ENCODE results near the gene BIRC5.

Gene BIRC5

GRCh38 chr17:78223061-78223460 is 9.0 kb downstream of the BIRC5 start:
- Histone ChIP-seq H3K9ac (ENCODE audit: low read length) (no peak overlapping the region), H3K27ac (ENCODE audit: low read depth, low read length) (no peak overlapping the region), H3K27me3 (ENCODE audit: control insufficient read depth, insufficient read depth, low read length) (no peaks in the 10 kb centered on the region), H3K4me3 (ENCODE audit: low read length) (no peak overlapping the region), H3K36me3 (ENCODE audit: control insufficient read depth, insufficient read depth, low read length) (no peaks in the 10 kb centered on the region), H3K4me1 (ENCODE audit: control insufficient read depth, insufficient read depth, low read length) (no peaks in the 10 kb centered on the region)

DNA sequence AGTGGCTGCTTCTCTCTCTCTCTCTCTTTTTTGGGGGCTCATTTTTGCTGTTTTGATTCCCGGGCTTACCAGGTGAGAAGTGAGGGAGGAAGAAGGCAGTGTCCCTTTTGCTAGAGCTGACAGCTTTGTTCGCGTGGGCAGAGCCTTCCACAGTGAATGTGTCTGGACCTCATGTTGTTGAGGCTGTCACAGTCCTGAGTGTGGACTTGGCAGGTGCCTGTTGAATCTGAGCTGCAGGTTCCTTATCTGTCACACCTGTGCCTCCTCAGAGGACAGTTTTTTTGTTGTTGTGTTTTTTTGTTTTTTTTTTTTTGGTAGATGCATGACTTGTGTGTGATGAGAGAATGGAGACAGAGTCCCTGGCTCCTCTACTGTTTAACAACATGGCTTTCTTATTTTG is 9.7 kb downstream of the BIRC5 start:
- no peaks in the 10 kb centered on the region for H3K4me1 ChIP-seq (ENCODE audit: control insufficient read depth, insufficient read depth, low read length)
- no peak overlapping the region for H3K4me3 ChIP-seq (ENCODE audit: low read length)
- no peak overlapping the region for H3K27ac ChIP-seq (ENCODE audit: low read depth, low read length)
- H3K36me3 ChIP-seq (ENCODE audit: control insufficient read depth, insufficient read depth, low read length) = no peaks in the 10 kb centered on the region
- H3K27me3 ChIP-seq (ENCODE audit: control insufficient read depth, insufficient read depth, low read length) = no peaks in the 10 kb centered on the region
- H3K9ac ChIP-seq (ENCODE audit: low read length) = no peak overlapping the region

DNA sequence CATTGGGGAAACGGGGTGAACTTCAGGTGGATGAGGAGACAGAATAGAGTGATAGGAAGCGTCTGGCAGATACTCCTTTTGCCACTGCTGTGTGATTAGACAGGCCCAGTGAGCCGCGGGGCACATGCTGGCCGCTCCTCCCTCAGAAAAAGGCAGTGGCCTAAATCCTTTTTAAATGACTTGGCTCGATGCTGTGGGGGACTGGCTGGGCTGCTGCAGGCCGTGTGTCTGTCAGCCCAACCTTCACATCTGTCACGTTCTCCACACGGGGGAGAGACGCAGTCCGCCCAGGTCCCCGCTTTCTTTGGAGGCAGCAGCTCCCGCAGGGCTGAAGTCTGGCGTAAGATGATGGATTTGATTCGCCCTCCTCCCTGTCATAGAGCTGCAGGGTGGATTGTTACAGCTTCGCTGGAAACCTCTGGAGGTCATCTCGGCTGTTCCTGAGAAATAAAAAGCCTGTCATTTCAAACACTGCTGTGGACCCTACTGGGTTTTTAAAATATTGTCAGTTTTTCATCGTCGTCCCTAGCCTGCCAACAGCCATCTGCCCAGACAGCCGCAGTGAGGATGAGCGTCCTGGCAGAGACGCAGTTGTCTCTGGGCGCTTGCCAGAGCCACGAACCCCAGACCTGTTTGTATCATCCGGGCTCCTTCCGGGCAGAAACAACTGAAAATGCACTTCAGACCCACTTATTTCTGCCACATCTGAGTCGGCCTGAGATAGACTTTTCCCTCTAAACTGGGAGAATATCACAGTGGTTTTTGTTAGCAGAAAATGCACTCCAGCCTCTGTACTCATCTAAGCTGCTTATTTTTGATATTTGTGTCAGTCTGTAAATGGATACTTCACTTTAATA is 10.4 kb downstream of the BIRC5 start:
- no peaks in the 10 kb centered on the region for H3K27me3 ChIP-seq (ENCODE audit: control insufficient read depth, insufficient read depth, low read length)
- no peaks in the 10 kb centered on the region for H3K4me1 ChIP-seq (ENCODE audit: control insufficient read depth, insufficient read depth, low read length)
- no peak overlapping the region for H3K9ac ChIP-seq (ENCODE audit: low read length)
- H3K36me3 ChIP-seq (ENCODE audit: control insufficient read depth, insufficient read depth, low read length) = no peaks in the 10 kb centered on the region
- no peak overlapping the region for H3K4me3 ChIP-seq (ENCODE audit: low read length)
- no peak overlapping the region for H3K27ac ChIP-seq (ENCODE audit: low read depth, low read length)

GRCh38 chr17:78225088-78225865 is 11.2 kb downstream of the BIRC5 start:
- no peaks in the 10 kb centered on the region for H3K36me3 ChIP-seq (ENCODE audit: control insufficient read depth, insufficient read depth, low read length)
- H3K27ac ChIP-seq (ENCODE audit: low read depth, low read length) = no peak overlapping the region
- no peak overlapping the region for H3K9ac ChIP-seq (ENCODE audit: low read length)
- peaks cover under 1% of the 10 kb centered on the region for H3K27me3 ChIP-seq (ENCODE audit: control insufficient read depth, insufficient read depth, low read length)
- no peaks in the 10 kb centered on the region for H3K4me1 ChIP-seq (ENCODE audit: control insufficient read depth, insufficient read depth, low read length)
- H3K4me3 ChIP-seq (ENCODE audit: low read length) = no peak overlapping the region

- Histone ChIP-seq H3K27me3 (ENCODE audit: control insufficient read depth, insufficient read depth, low read length) (peaks cover 10% of the 10 kb centered on the region), H3K9ac (ENCODE audit: low read length) (no peak overlapping the region), H3K4me3 (ENCODE audit: low read length) (no peak overlapping the region), H3K27ac (ENCODE audit: low read depth, low read length) (no peak overlapping the region), H3K4me1 (ENCODE audit: control insufficient read depth, insufficient read depth, low read length) (no peaks in the 10 kb centered on the region), H3K36me3 (ENCODE audit: control insufficient read depth, insufficient read depth, low read length) (no peaks in the 10 kb centered on the region)
Measured at GRCh38 chr17:78226055-78226758, 12.2 kb downstream of the BIRC5 start.

DNA sequence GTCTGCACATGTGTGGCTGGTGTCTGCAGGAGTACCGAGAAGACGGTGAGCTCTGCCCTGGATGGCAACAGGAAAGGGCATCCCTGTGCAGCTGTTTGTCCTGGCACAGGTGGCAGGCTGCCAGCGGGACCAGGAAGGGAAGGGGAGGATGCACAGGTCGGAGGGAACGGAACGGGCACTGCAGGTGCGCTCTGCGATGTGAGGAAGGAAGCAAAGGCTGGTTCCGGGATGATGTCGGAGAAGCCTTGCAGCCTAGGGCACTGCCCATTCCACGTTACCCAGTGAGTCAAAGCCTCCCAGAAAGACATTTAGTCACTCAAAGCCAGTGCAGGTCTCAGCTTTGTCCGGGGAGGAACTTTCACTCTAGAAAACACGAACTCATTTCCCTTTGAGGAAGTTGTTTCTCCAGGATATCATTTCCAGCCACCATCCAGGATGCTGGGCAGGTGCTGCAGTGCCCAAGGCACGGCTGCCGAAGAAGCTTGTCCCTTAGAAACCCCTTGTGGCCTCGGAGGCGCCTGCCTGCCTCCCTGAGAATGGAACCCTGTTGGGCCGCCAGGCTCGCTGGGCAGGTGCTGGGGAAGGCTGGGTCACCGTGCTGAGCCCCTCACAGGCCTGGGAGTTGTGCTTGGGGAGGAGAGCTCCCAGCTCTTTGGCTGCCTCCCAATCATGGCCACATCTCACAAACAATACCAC is 12.9 kb downstream of the BIRC5 start:
- Histone ChIP-seq H3K9ac (ENCODE audit: low read length) (no peak overlapping the region), H3K27ac (ENCODE audit: low read depth, low read length) (no peak overlapping the region)

DNA sequence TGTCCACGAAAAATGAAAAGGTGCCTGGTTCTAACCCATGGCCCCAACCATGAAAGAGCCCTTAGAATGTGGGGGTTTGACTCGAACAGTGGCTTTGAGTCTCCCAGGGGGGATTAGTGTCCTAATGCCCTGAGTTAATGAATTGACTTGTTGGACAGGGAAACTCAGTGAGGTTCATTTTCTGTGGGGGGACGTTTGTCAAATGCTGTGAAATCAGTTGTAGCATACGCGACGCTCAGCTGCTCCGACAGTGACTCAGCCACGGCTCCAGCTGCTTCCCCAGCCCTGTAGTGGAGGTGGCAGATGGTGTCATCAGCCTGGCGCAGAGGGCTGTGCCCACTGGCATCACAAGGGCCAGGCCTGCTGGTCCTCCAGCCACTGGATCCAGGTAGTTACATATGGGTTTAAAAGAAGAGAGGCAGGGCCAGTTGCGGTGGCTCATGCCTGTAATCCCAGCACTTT is 13.4 kb downstream of the BIRC5 start:
- H3K36me3 ChIP-seq (ENCODE audit: control insufficient read depth, insufficient read depth, low read length) = no peaks in the 10 kb centered on the region
- H3K27ac ChIP-seq (ENCODE audit: low read depth, low read length) = no peak overlapping the region
- peaks cover 21% of the 10 kb centered on the region for H3K27me3 ChIP-seq (ENCODE audit: control insufficient read depth, insufficient read depth, low read length)
- no peak overlapping the region for H3K9ac ChIP-seq (ENCODE audit: low read length)
- no peaks in the 10 kb centered on the region for H3K4me1 ChIP-seq (ENCODE audit: control insufficient read depth, insufficient read depth, low read length)
- H3K4me3 ChIP-seq (ENCODE audit: low read length) = no peak overlapping the region

More for the DNA sequence above, 12.9 kb downstream of the BIRC5 start:
- Histone ChIP-seq H3K27me3 (ENCODE audit: control insufficient read depth, insufficient read depth, low read length) (peaks cover 15% of the 10 kb centered on the region), H3K36me3 (ENCODE audit: control insufficient read depth, insufficient read depth, low read length) (no peaks in the 10 kb centered on the region), H3K4me1 (ENCODE audit: control insufficient read depth, insufficient read depth, low read length) (no peaks in the 10 kb centered on the region), H3K4me3 (ENCODE audit: low read length) (no peak overlapping the region)

GRCh38 chr17:78228176-78228575 is 14.1 kb downstream of the BIRC5 start:
- Histone ChIP-seq H3K27ac (ENCODE audit: low read depth, low read length) (no peak overlapping the region), H3K36me3 (ENCODE audit: control insufficient read depth, insufficient read depth, low read length) (no peaks in the 10 kb centered on the region), H3K4me1 (ENCODE audit: control insufficient read depth, insufficient read depth, low read length) (no peaks in the 10 kb centered on the region), H3K27me3 (ENCODE audit: control insufficient read depth, insufficient read depth, low read length) (peaks cover 26% of the 10 kb centered on the region), H3K9ac (ENCODE audit: low read length) (no peak overlapping the region), H3K4me3 (ENCODE audit: low read length) (no peak overlapping the region)

- H3K4me3 ChIP-seq (ENCODE audit: low read length) = no peak overlapping the region
- peaks cover 26% of the 10 kb centered on the region for H3K27me3 ChIP-seq (ENCODE audit: control insufficient read depth, insufficient read depth, low read length)
- H3K27ac ChIP-seq (ENCODE audit: low read depth, low read length) = no peak overlapping the region
- H3K36me3 ChIP-seq (ENCODE audit: control insufficient read depth, insufficient read depth, low read length) = no peaks in the 10 kb centered on the region
- H3K4me1 ChIP-seq (ENCODE audit: control insufficient read depth, insufficient read depth, low read length) = no peaks in the 10 kb centered on the region
- H3K9ac ChIP-seq (ENCODE audit: low read length) = no peak overlapping the region
Measured at GRCh38 chr17:78230252-78230962, 16.4 kb downstream of the BIRC5 start.

DNA sequence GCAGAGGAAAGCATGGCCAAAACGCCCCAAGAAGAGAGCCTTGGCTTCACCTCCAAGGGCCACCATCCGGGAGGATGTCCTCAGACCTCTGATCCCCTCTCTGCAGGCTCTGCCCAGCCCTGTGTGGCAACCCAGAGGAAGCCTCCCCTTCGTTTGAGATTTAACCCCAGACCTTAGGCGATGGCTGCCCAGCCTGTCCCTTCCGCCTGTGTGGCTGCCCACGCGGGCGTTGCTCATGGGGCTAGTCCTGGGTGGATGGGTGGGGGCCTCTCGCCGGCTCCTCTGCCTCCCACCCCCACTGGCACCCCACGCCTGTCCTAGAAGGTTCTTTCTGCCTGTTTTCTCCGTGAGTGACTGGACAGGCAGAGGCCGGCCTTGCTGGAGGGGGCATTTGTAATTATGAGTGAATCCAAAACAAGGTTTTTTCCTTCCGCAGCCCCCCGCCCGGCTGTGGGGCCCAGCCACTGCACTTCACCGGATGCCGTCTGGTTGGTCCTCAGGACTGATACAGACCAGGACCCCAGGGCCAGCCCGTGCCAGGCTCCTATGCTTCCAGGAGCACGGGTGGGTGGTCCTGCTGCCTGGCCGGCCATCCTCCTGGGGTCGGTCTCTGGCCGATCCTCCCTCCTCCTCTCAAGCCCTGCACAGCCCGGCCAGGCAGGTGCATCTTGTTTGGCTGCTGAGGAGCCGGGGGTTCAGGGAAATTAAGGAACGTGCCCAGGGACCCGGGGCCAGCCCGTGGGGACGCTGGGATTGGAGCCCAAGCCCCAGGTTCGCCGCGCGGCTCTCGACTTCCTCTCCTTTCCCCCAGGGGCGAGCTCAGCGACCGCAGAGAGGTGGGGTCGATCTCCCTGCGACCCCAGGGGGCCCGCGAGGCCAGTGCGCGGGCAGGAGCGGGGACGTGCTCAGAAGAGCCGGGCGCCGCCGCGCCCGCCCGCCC is 17.2 kb downstream of the BIRC5 start, which contains the start of gene TMEM235:
TMEM235 (plus strand) TSS at position 636 of the 940 bp plus-strand sequence. CDS start 393 bp downstream, outside the sequence.
- Histone ChIP-seq H3K4me1 (ENCODE audit: control insufficient read depth, insufficient read depth, low read length) (no peaks in the 10 kb centered on the region), H3K27ac (ENCODE audit: low read depth, low read length) (no peak within 1 kb of the TSS), H3K4me3 (ENCODE audit: low read length) (no peak within 1 kb of the TSS), H3K9ac (ENCODE audit: low read length) (no peak within 1 kb of the TSS), H3K36me3 (ENCODE audit: control insufficient read depth, insufficient read depth, low read length) (no peaks in the 10 kb centered on the region), H3K27me3 (ENCODE audit: control insufficient read depth, insufficient read depth, low read length) (peaks cover 26% of the 10 kb centered on the region)

All from rectal smooth muscle tissue (tissue), 1 donor.